ENCODE results near the gene DNAJC5G. TPM values are rescaled to one million over a fixed set of nuclear protein-coding genes. Genes with fewer than 3 reads are reported as not detected.

Gene DNAJC5G
- total RNA-seq, 2 donors from 2014 or later, result not detected

- no peak overlapping the region for H3K27ac ChIP-seq
- TF ChIP-seq, protein P1, sequence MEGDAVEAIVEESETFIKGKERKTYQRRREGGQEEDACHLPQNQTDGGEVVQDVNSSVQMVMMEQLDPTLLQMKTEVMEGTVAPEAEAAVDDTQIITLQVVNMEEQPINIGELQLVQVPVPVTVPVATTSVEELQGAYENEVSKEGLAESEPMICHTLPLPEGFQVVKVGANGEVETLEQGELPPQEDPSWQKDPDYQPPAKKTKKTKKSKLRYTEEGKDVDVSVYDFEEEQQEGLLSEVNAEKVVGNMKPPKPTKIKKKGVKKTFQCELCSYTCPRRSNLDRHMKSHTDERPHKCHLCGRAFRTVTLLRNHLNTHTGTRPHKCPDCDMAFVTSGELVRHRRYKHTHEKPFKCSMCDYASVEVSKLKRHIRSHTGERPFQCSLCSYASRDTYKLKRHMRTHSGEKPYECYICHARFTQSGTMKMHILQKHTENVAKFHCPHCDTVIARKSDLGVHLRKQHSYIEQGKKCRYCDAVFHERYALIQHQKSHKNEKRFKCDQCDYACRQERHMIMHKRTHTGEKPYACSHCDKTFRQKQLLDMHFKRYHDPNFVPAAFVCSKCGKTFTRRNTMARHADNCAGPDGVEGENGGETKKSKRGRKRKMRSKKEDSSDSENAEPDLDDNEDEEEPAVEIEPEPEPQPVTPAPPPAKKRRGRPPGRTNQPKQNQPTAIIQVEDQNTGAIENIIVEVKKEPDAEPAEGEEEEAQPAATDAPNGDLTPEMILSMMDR (IDR thresholded peaks at IDR 0.05), result no peak
- H3K27me3 ChIP-seq, result no peaks in the 10 kb centered on the region
- H3K9ac ChIP-seq (ENCODE audit: low read depth in 2 of 2, low read length in 2 of 2), result no peak overlapping the region
- no peak for DNase-seq
- H3K4me1 ChIP-seq, result no peaks in the 10 kb centered on the region
- no peaks in the 10 kb centered on the region for H3K36me3 ChIP-seq
- intact Hi-C loops (cut with DNase I), result no loop called here
- no peak overlapping the region for H3K4me3 ChIP-seq
- H3K9me3 ChIP-seq, result no peaks in the 10 kb centered on the region
Measured at GRCh38 chr2:27247893-27248292, 27.3 kb upstream of the DNAJC5G start.

GRCh38 chr2:27249159-27249890, 25.9 kb upstream of the DNAJC5G start:
- Histone ChIP-seq H3K4me1 (no peaks in the 10 kb centered on the region), H3K9ac (ENCODE audit: low read depth in 2 of 2, low read length in 2 of 2) (no peak overlapping the region), H3K27ac (no peak overlapping the region), H3K4me3 (no peak overlapping the region), H3K27me3 (no peaks in the 10 kb centered on the region), H3K36me3 (no peaks in the 10 kb centered on the region), H3K9me3 (no peaks in the 10 kb centered on the region)
- intact Hi-C loops (cut with DNase I), result no loop called here
- TF ChIP-seq, protein P1 (IDR thresholded peaks at IDR 0.05), result no peak
- DNase-seq, result no peak

- Histone ChIP-seq H3K36me3 (no peaks in the 10 kb centered on the region), H3K4me1 (no peaks in the 10 kb centered on the region), H3K9ac (ENCODE audit: low read depth in 2 of 2, low read length in 2 of 2) (no peak overlapping the region), H3K4me3 (no peak overlapping the region), H3K27ac (no peak overlapping the region), H3K27me3 (no peaks in the 10 kb centered on the region), H3K9me3 (no peaks in the 10 kb centered on the region)
- intact Hi-C loops (cut with DNase I), result no loop called here
- peak; percentile 31 for DNase-seq
- TF ChIP-seq, protein P1 (IDR thresholded peaks at IDR 0.05), result peak; percentile 53
Measured at GRCh38 chr2:27249891-27250651, 25.2 kb upstream of the DNAJC5G start.

GRCh38 chr2:27250652-27251379, 24.4 kb upstream of the DNAJC5G start:
- Histone ChIP-seq H3K9ac (ENCODE audit: low read depth in 2 of 2, low read length in 2 of 2) (no peak overlapping the region), H3K4me1 (no peaks in the 10 kb centered on the region)

GRCh38 chr2:27251766-27252165, 23.5 kb upstream of the DNAJC5G start:
- intact Hi-C loops (cut with DNase I), result no loop called here
- TF ChIP-seq, protein P1 (IDR thresholded peaks at IDR 0.05), result no peak
- H3K27me3 ChIP-seq, result no peaks in the 10 kb centered on the region
- no peak overlapping the region for H3K27ac ChIP-seq
- DNase-seq, result no peak
- no peak overlapping the region for H3K9ac ChIP-seq (ENCODE audit: low read depth in 2 of 2, low read length in 2 of 2)
- no peak overlapping the region for H3K4me3 ChIP-seq
- H3K36me3 ChIP-seq, result no peaks in the 10 kb centered on the region
- no peaks in the 10 kb centered on the region for H3K4me1 ChIP-seq
- H3K9me3 ChIP-seq, result no peaks in the 10 kb centered on the region

More at GRCh38 chr2:27250652-27251379, 24.4 kb upstream of the DNAJC5G start:
- Histone ChIP-seq H3K9me3 (no peaks in the 10 kb centered on the region), H3K27ac (no peak overlapping the region), H3K27me3 (no peaks in the 10 kb centered on the region), H3K4me3 (no peak overlapping the region), H3K36me3 (no peaks in the 10 kb centered on the region)
- TF ChIP-seq, protein P1 (IDR thresholded peaks at IDR 0.05), result no peak
- DNase-seq, result no peak
- intact Hi-C loops (cut with DNase I), result no loop called here

All from colonic mucosa (tissue), 4 donors.